ENCODE results near the gene TRMT11. TPM values are rescaled to one million over a fixed set of nuclear protein-coding genes. Genes with fewer than 3 reads are reported as not detected.
"Not testable (repeated sequence)": the region's sequence is repeated elsewhere in the genome, so short reads cannot be mapped to it uniquely, and the experiment has no call there.

The TRMT11 gene
- total RNA-seq, 2 experiments from 2014 or later: 20.6 to 26.4 TPM

- H3K27me3 Mint-ChIP-seq: no peaks in the 10 kb centered on the region
- H3K4me1 Mint-ChIP-seq: peaks cover 4% of the 10 kb centered on the region
- ATAC-seq: no peak
- H3K36me3 Mint-ChIP-seq: no peaks in the 10 kb centered on the region
- no peak for DNase-seq
- no peaks in the 10 kb centered on the region for H3K9me3 Mint-ChIP-seq (ENCODE audit: low read depth)
- H3K4me3 Mint-ChIP-seq: no peak overlapping the region
- H3K27ac Mint-ChIP-seq: no peak overlapping the region
- CTCF ChIA-PET: interaction anchor here (1.1 to 3.0 kb wide), 2 partner anchors 13 to 180 kb away, joined by 4 to 8 read pairs; no protein-coding TSS in a partner anchor
These were observed 25.2 kb upstream of the TRMT11 start for GRCh38 chr6:125961117-125961516.

GRCh38 chr6:125962900-125963497 lies 23.3 kb upstream of the TRMT11 start:
- H3K9me3 Mint-ChIP-seq (ENCODE audit: low read depth): no peaks in the 10 kb centered on the region
- peaks cover 5% of the 10 kb centered on the region for H3K36me3 Mint-ChIP-seq
- CTCF ChIA-PET: interaction anchor here (0.9 to 1.6 kb wide), 4 partner anchors 10 to 173 kb away, joined by 3 to 8 read pairs (median 5); partner anchors contain the start of gene NCOA7
- no peaks in the 10 kb centered on the region for H3K27me3 Mint-ChIP-seq
- ATAC-seq (no peak), DNase-seq (no peak)
- no peak overlapping the region for H3K4me3 Mint-ChIP-seq
- H3K27ac Mint-ChIP-seq: no peak overlapping the region
- peaks cover 3% of the 10 kb centered on the region for H3K4me1 Mint-ChIP-seq

- DNase-seq (no peak), ATAC-seq (no peak)
- Mint-ChIP-seq H3K4me1 (peaks cover 3% of the 10 kb centered on the region), H3K27me3 (no peaks in the 10 kb centered on the region), H3K9me3 (ENCODE audit: low read depth) (no peaks in the 10 kb centered on the region), H3K4me3 (no peak overlapping the region), H3K27ac (no peak overlapping the region), H3K36me3 (peaks cover 8% of the 10 kb centered on the region)
- CTCF ChIA-PET: interaction anchor here (1.2 to 2.2 kb wide), 3 partner anchors 8 to 23 kb away, joined by 3 to 15 read pairs (median 8); partner anchors contain the start of gene HINT3
These were observed 22.5 kb upstream of the TRMT11 start for GRCh38 chr6:125963817-125964216.

- Mint-ChIP-seq H3K9me3 (ENCODE audit: low read depth) (no peaks in the 10 kb centered on the region), H3K36me3 (peaks cover 10% of the 10 kb centered on the region), H3K27me3 (no peaks in the 10 kb centered on the region), H3K4me1 (peaks cover 3% of the 10 kb centered on the region), H3K4me3 (no peak overlapping the region), H3K27ac (no peak overlapping the region)
- CTCF ChIA-PET: no interaction called here
- ATAC-seq (no peak), DNase-seq (no peak)
These were observed 19.8 kb upstream of the TRMT11 start for GRCh38 chr6:125966569-125966968.

GRCh38 chr6:125968493-125968892 lies 17.8 kb upstream of the TRMT11 start:
- no peak overlapping the region for H3K4me3 Mint-ChIP-seq
- H3K4me1 Mint-ChIP-seq: peaks cover 3% of the 10 kb centered on the region
- ATAC-seq (no peak), DNase-seq (no peak)
- H3K27ac Mint-ChIP-seq: no peak overlapping the region
- CTCF ChIA-PET: interaction anchor here (1.0 kb wide), 1 partner anchor 12 kb away, joined by 4 read pairs; the partner anchor contains the start of gene HINT3
- peaks cover 15% of the 10 kb centered on the region for H3K36me3 Mint-ChIP-seq
- H3K9me3 Mint-ChIP-seq (ENCODE audit: low read depth): no peaks in the 10 kb centered on the region
- H3K27me3 Mint-ChIP-seq: no peaks in the 10 kb centered on the region

- Mint-ChIP-seq H3K9me3 (ENCODE audit: low read depth) (no peaks in the 10 kb centered on the region), H3K27ac (no peak overlapping the region), H3K4me1 (peaks cover 5% of the 10 kb centered on the region), H3K36me3 (peaks cover 15% of the 10 kb centered on the region), H3K27me3 (no peaks in the 10 kb centered on the region), H3K4me3 (no peak overlapping the region)
- CTCF ChIA-PET: interaction anchor here (0.7 to 5.3 kb wide), 6 partner anchors 13 to 181 kb away, joined by 3 to 43 read pairs (median 6); partner anchors contain the start of genes HINT3, NCOA7 and TRMT11
- ATAC-seq (no peak), DNase-seq (no peak)
These were observed 15.6 kb upstream of the TRMT11 start for GRCh38 chr6:125970760-125971159.

- H3K27me3 Mint-ChIP-seq; ATAC-seq; H3K27ac Mint-ChIP-seq; H3K4me3 Mint-ChIP-seq; H3K4me1 Mint-ChIP-seq; H3K9me3 Mint-ChIP-seq (ENCODE audit: low read depth); DNase-seq: not testable (repeated sequence)
- CTCF ChIA-PET: interaction anchor here (1.5 to 5.3 kb wide), 2 partner anchors 112 to 182 kb away, joined by 3 to 43 read pairs; partner anchors contain the start of gene NCOA7
- peaks cover 13% of the 10 kb centered on the region for H3K36me3 Mint-ChIP-seq
These were observed 13.9 kb upstream of the TRMT11 start for GRCh38 chr6:125972478-125972877.

- DNase-seq (no peak), ATAC-seq (peak; percentile 69)
- peaks cover 5% of the 10 kb centered on the region for H3K4me1 Mint-ChIP-seq
- H3K27ac Mint-ChIP-seq: peak overlapping the region; percentile 8
- H3K4me3 Mint-ChIP-seq: no peak overlapping the region
- H3K9me3 Mint-ChIP-seq (ENCODE audit: low read depth): no peaks in the 10 kb centered on the region
- CTCF ChIA-PET: interaction anchor here (0.6 to 5.3 kb wide), 26 partner anchors 9 to 674 kb away, joined by 3 to 43 read pairs (median 4); partner anchors contain the start of genes HINT3, NCOA7 and TRMT11
- peaks cover 6% of the 10 kb centered on the region for H3K36me3 Mint-ChIP-seq
- H3K27me3 Mint-ChIP-seq: no peaks in the 10 kb centered on the region
These were observed 12.0 kb upstream of the TRMT11 start for GRCh38 chr6:125974214-125974866.

GRCh38 chr6:125979101-125979500 lies 7.2 kb upstream of the TRMT11 start:
- H3K9me3 Mint-ChIP-seq (ENCODE audit: low read depth): no peaks in the 10 kb centered on the region
- H3K27ac Mint-ChIP-seq: no peak overlapping the region
- no peaks in the 10 kb centered on the region for H3K27me3 Mint-ChIP-seq
- no peak for DNase-seq
- peaks cover 5% of the 10 kb centered on the region for H3K4me1 Mint-ChIP-seq
- no peaks in the 10 kb centered on the region for H3K36me3 Mint-ChIP-seq
- ATAC-seq: no peak
- H3K4me3 Mint-ChIP-seq: no peak overlapping the region
- CTCF ChIA-PET: interaction anchor here (1.5 kb wide), 1 partner anchor 198 kb away, joined by 3 read pairs; no protein-coding TSS in a partner anchor

GRCh38 chr6:125981571-125982185 lies 4.7 kb upstream of the TRMT11 start:
- CTCF ChIA-PET: interaction anchor here (0.8 to 2.3 kb wide), 4 partner anchors 10 to 671 kb away, joined by 3 to 9 read pairs (median 4); partner anchors contain the start of gene HINT3
- Mint-ChIP-seq H3K4me3 (no peak overlapping the region), H3K27ac (no peak overlapping the region), H3K4me1 (peaks cover 5% of the 10 kb centered on the region), H3K36me3 (no peaks in the 10 kb centered on the region), H3K27me3 (no peaks in the 10 kb centered on the region), H3K9me3 (ENCODE audit: low read depth) (no peaks in the 10 kb centered on the region)
- ATAC-seq (no peak), DNase-seq (no peak)

- no peak overlapping the region for H3K4me3 Mint-ChIP-seq
- no peak for ATAC-seq
- H3K9me3 Mint-ChIP-seq (ENCODE audit: low read depth): no peaks in the 10 kb centered on the region
- no peak for DNase-seq
- no peak overlapping the region for H3K27ac Mint-ChIP-seq
- H3K27me3 Mint-ChIP-seq: no peaks in the 10 kb centered on the region
- CTCF ChIA-PET: interaction anchor here (1.1 kb wide), 1 partner anchor 193 kb away, joined by 4 read pairs; no protein-coding TSS in a partner anchor
- H3K4me1 Mint-ChIP-seq: peaks cover 5% of the 10 kb centered on the region
- no peaks in the 10 kb centered on the region for H3K36me3 Mint-ChIP-seq
These were observed 2.9 kb upstream of the TRMT11 start for GRCh38 chr6:125983246-125983945.

- no peak for DNase-seq
- no peaks in the 10 kb centered on the region for H3K36me3 Mint-ChIP-seq
- ATAC-seq: no peak
- H3K27ac Mint-ChIP-seq: no peak overlapping the region
- H3K9me3 Mint-ChIP-seq (ENCODE audit: low read depth): no peaks in the 10 kb centered on the region
- CTCF ChIA-PET: interaction anchor here (1.1 to 5.5 kb wide), 2 partner anchors 28 to 194 kb away, joined by 4 to 29 read pairs; partner anchors contain the start of gene HINT3
- peaks cover 6% of the 10 kb centered on the region for H3K4me1 Mint-ChIP-seq
- no peak overlapping the region for H3K4me3 Mint-ChIP-seq
- H3K27me3 Mint-ChIP-seq: no peaks in the 10 kb centered on the region
These were observed 2.0 kb upstream of the TRMT11 start for GRCh38 chr6:125984311-125984710.

- Mint-ChIP-seq H3K27ac (no peak overlapping the region), H3K4me3 (peak overlapping the region; percentile 38), H3K9me3 (ENCODE audit: low read depth) (no peaks in the 10 kb centered on the region), H3K4me1 (peaks cover 15% of the 10 kb centered on the region), H3K27me3 (no peaks in the 10 kb centered on the region), H3K36me3 (no peaks in the 10 kb centered on the region)
- DNase-seq (no peak), ATAC-seq (no peak)
- CTCF ChIA-PET: interaction anchor here (0.5 to 5.5 kb wide), 12 partner anchors 9 to 206 kb away, joined by 3 to 29 read pairs (median 6); partner anchors contain the start of genes HINT3 and NCOA7
These were observed 818 bp upstream of the TRMT11 start for GRCh38 chr6:125985522-125985921.

Measured in activated CD8-positive, alpha-beta memory T cell treated with anti-CD3 and anti-CD28 coated beads, Interleukin-2, amount 10 ng/mL, durations not matched to agents 7 days and 5 days (primary cell).